Stimulated activated CD8-positive, alpha-beta memory T cell treated with anti-CD3 and anti-CD28 coated beads, Interleukin-4, amount 100 ng/mL, for 4 hours (primary cell): ENCODE data around the gene FABP6.
"Not testable (repeated sequence)": the region's sequence is repeated elsewhere in the genome, so short reads cannot be mapped to it uniquely, and the experiment has no call there.

Source experiments
- DNase-seq, 2 donors: peaks; one replicate each; pipeline ENCODE4 v3.0.0-alpha.2; 2020; ENCODE audit warnings: low read depth in 2 of 2, low spot score in 1 of 2

The FABP6 gene

GRCh38 chr5:160219356-160219755, 9.9 kb upstream of the FABP6 start:
- DNase-seq = no peak

GRCh38 chr5:160221082-160221481, 8.2 kb upstream of the FABP6 start:
- no peak for DNase-seq

GRCh38 chr5:160227012-160227411, 2.3 kb upstream of the FABP6 start:
- DNase-seq = no peak

- no peak for DNase-seq
Measured at GRCh38 chr5:160230686-160231527, 1.6 kb downstream of the FABP6 start.

- DNase-seq = no peak
Measured at GRCh38 chr5:160231783-160232342, 2.6 kb downstream of the FABP6 start.

GRCh38 chr5:160233215-160233614, 3.9 kb downstream of the FABP6 start:
- DNase-seq = no peak

- no peak for DNase-seq
Measured at GRCh38 chr5:160235731-160236130, 6.4 kb downstream of the FABP6 start.

GRCh38 chr5:160237571-160238093, 8.3 kb downstream of the FABP6 start:
- DNase-seq = no peak

- DNase-seq = no peak
Measured at GRCh38 chr5:160240350-160240749, 11.0 kb downstream of the FABP6 start.

- DNase-seq = no peak
Measured at GRCh38 chr5:160242145-160242544, 12.8 kb downstream of the FABP6 start.

- no peak for DNase-seq
Measured at GRCh38 chr5:160245506-160246086, 16.3 kb downstream of the FABP6 start.

GRCh38 chr5:160249570-160249969, 20.3 kb downstream of the FABP6 start:
- DNase-seq = not testable (repeated sequence)

GRCh38 chr5:160250226-160250625, 20.9 kb downstream of the FABP6 start:
- DNase-seq = no peak

GRCh38 chr5:160250826-160251225, 21.5 kb downstream of the FABP6 start:
- no peak for DNase-seq

- no peak for DNase-seq
Measured at GRCh38 chr5:160251406-160252155, 22.3 kb downstream of the FABP6 start.

- no peak for DNase-seq
Measured at GRCh38 chr5:160252916-160253315, 23.6 kb downstream of the FABP6 start.

- DNase-seq = no peak
Measured at GRCh38 chr5:160253441-160253840, 24.1 kb downstream of the FABP6 start.

GRCh38 chr5:160254706-160255105, 25.4 kb downstream of the FABP6 start:
- no peak for DNase-seq

- no peak for DNase-seq
Measured at GRCh38 chr5:160259341-160259740, 30.0 kb downstream of the FABP6 start.

GRCh38 chr5:160260006-160260775, 30.9 kb downstream of the FABP6 start:
- DNase-seq = no peak
